Ammon's horn (tissue), 1 donor: ENCODE data around the gene NUMA1.

Source experiments
- DNase-seq: peaks from one replicate; pipeline ENCODE4 v3.0.0-alpha.2; 2016; ENCODE audit warnings: low spot score

Gene NUMA1

DNA sequence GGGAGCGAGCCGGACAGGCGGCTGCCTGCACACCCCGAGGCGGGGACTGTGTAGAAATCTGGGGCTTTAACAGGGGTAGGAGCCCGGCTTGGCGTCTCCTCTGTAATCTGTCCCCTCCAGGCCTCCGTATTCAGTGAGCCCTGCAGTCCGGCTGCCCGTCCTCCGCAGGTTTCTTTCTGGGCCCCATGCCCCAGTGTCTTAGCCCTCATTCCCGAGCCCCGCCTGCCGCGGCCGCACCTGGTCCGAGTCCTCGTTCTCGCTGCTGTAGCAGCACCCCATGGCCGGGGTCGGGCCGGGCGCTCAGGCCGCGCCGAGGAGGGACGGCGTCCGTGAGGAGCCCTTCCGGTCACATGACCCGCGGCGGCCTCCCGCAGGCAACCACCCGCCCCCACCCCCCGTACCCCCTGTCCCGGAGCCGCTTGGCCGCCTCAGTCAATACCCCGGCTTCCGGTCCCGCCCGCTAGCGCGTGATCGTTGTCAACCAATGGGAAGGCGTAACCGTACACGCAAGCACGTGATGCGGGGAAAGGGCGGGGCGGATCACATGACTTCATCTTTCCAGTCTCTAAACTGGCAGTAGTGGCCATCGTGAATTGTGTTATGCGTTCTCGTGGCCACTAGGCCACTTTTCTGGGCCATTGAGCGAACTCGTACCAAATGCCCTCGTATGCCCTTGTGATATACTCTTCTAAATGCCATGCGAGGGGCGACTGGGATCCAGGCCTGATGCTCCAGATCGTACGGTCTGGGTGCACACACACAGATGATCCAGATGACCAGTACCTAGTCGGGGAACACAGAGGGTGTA, 22.8 kb upstream of the NUMA1 start, which contains the start of gene LAMTOR1:
Gene LAMTOR1, minus strand, starts transcription at position 352 of the 808 bp plus-strand sequence. Its CDS starts 73 bp downstream, at position 279.
- DNase-seq, result peak; percentile 98

DNA sequence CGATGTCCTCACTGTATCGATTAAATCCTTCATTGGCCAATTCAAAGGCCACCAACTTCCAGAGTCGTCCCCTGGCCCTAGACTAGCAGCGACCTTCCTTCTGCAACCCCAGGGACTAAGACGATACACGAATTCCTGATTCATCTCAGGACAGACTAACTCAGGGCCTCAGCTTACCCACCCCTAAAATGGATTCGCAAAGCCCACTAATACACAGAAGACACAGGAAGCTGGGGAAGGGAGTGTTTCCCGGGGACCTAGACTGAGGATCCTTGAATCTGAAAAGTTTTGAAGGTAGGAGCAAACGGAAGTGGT, 22.2 kb upstream of the NUMA1 start:
- no peak for DNase-seq

DNA sequence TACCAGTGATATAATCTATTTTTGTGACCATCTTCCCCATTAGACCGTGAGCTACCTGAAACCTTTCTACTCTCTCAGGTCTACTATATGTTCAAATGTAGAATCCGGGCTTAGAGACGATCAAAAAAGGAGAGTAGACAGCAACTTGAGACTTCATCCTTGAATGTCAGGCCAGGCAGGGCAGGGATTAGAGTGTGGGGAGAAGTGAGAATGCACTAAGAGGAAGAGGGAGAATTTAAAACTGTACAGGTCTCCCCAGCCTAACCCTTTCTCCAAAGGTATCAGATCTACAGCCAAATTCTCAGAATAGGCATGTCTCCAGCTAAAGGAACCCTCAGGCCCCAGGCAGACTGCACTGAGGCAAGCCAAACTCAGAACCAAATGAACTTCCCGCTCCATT, 21.8 kb upstream of the NUMA1 start:
- DNase-seq, result no peak

GRCh38 chr11:72100462-72100861, 20.1 kb upstream of the NUMA1 start:
- DNase-seq, result no peak

DNA sequence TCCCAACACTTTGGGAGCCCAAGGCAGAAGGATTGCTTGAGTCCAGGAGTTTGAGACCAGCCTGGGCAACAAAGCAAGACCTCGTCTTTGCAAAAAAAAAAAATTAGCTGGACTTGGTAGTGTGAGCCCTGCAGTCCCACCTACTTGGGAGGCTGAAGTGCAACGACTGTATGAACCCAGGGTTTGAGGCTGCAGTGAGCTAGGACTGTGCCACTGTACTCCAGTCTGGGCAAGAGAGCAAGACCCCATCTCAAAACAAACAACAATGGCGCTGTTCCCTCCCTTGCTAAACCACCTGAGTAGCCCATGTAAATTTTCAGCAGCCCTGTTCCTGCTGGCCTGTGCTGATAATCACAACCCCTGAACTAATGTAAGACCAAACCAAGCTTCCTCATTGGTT, 19.7 kb upstream of the NUMA1 start:
- DNase-seq, result no peak

GRCh38 chr11:72098741-72099140, 18.4 kb upstream of the NUMA1 start:
- DNase-seq, result no peak

DNA sequence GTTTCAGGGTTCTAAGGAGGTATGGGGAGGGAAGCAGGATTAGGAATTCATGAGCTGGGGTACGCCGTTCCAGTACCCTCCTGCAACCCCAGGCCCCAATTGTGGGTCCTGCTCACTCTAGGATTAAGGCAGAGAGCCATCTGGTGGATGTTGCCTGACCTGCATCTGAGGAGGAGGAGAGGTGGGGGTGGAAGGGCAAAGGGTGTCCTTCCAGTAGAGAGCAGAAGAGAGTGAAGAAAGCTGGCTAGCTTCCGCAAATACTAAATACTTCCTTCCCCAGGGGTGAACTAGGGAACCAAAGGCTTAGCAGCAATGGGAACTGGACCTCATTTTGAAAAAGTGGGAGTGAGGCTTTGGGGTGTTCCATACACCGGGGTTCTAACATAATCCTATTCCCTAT, 10.9 kb upstream of the NUMA1 start:
- peak; percentile 87 for DNase-seq

DNA sequence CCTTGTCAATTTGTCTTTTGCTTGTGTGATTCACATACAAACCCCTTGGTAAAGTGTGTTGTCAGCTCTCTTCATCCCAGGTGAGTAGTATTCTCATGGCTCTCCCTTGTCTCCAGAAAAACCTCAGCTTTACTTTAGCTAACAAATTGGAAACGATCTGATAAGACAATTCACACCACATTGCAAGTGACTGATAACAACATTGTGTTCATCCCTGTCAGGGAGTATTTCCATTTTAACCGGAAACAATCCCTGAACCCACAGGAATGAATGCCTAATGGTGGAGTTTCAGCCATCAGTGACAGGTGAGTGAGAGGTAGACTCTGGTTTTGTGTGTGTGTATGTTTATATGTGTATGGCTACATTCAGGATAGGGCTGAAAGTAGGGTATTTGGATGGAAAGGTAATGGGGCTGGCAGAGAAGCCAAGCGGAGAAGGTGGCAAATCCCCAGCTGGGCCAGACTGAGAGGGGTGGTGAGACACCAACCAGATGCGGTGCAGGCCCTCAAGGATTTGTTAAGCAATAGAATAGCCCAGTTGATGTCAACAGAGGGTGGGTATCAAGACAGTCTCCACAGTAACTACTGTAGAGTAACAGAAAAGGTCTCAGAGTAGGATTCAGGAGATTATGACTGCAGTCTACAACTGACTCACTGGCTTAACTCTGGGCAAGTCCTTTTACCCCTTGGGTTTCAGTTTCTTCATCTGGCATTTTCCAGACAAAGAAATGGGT, 7.9 kb upstream of the NUMA1 start:
- DNase-seq, result no peak

GRCh38 chr11:72085621-72086351, 5.4 kb upstream of the NUMA1 start:
- peak; percentile 90 for DNase-seq

DNA sequence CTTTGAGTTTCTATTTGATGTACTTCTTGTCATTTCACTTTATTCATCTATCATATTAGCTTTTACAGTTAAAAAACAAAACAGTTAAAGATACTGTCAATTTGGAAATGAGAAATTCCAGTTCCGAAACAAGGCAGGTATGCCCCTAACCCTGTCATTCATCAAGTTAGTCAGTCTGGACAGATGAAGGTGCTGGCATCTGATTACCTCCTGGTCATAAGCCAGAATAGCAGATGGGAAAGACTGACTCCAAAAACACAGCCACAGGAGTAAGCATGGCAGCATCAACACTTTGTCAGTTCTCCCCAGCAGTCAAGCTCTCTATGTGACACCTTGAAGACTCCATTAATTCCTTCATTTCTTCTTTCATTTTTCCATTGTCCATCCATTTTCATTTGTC, 4.6 kb upstream of the NUMA1 start:
- DNase-seq, result no peak

DNA sequence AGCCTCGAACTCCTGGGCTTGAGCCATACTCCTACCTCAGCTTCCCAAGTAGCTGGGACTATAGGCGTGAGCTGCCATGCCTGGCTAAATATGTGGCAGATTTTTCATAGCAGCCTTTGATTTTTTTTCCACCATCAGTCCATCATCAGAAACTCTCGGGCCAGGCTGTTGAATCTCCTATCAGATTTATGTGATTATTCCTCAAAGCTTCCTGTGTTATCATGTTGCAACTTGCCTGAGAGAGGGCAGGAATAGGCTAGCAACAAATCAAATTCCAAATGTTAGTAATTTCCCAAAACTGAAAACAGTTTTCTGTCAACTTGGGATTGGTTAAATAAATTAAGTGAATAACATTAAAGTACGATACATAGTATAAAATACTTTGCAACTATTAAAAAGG, 3.7 kb upstream of the NUMA1 start:
- DNase-seq, result no peak

DNA sequence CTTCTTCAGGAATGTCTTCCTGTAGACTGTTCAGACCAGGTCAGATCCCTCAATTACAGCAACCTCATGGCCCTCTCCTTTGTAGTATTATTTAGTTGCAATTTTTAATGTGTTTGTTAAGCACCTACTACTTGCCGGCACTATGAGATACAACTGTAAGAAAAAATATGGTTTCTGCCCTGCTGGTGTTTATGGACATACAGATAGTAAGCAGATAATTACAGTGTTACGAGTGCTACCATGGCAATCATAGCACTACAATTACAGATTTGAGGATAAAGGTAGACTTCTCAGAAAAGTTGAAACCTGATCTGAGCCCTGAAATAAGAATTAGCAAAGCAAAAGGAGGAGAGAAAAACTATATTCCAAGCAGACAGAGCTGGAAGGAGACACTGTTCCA, 3.1 kb upstream of the NUMA1 start:
- DNase-seq, result no peak

- DNase-seq, result no peak
Measured at GRCh38 chr11:72081821-72082453, 1.6 kb upstream of the NUMA1 start.

GRCh38 chr11:72081184-72081644, 872 bp upstream of the NUMA1 start:
- no peak for DNase-seq

GRCh38 chr11:72079819-72080325, 470 bp downstream of the NUMA1 start:
- no peak for DNase-seq

- no peak for DNase-seq
Measured at GRCh38 chr11:72078477-72078876, 1.9 kb downstream of the NUMA1 start.

DNA sequence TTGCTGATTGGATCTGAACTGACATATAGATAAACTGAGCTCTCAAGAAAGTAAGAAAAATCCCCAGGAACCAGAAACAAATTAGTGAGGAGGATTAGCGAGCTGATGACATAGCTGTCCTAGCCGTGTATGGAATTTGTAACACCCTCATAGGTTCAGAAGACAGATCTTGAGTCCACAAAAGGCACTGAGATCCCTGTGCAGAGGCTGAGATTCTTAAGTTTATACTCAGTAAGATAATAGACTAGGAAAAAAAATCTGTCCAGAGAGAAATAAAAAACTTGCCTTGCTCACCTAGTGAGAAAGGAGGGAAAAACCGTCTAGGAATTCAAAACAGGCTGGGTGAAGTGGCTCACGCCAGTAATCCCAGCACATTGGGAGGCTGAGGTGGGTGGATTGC, 4.6 kb downstream of the NUMA1 start:
- DNase-seq, result no peak

DNA sequence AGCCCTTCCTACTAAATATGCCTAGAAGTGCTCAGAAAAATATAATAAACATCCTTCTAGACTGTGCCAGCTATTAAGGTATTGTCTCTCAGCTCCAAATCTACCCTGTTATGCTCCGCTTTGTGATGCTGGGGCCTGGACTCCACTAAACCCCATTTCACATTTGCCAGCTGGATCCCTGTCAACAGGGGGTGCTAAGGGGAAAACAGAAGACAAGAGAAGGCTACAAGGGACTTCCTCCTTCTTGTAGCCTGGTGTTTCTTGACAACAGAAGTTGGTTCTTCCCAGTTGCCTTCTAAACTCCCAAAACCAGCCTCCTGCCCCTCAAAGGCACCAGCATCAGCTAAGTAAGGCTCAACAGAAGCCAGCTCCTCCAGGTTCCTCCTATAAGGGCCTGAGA, 5.2 kb downstream of the NUMA1 start:
- peak; percentile 43 for DNase-seq

GRCh38 chr11:72072348-72072747, 8.0 kb downstream of the NUMA1 start:
- DNase-seq, result no peak

DNA sequence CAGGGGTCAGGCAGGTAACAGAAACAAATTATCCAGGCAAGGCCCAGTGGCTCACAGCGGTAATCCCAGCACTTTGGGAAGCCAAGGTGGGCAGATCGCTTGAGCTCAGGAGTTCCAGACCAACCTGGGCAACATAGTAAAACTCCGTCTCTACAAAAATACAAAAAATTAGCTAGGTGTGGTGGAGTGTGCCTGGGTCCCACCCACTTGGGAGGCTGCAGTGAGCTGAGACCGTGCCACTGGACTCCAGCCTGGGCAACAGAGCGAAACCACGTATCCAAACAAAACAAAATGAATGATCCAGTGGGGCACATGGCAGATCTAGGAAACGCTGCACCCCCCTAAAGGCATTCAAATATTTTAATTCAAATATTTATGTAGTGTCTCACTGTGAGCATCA, 9.9 kb downstream of the NUMA1 start:
- DNase-seq, result no peak

GRCh38 chr11:72069787-72070251, 10.5 kb downstream of the NUMA1 start:
- peak; percentile 79 for DNase-seq

DNA sequence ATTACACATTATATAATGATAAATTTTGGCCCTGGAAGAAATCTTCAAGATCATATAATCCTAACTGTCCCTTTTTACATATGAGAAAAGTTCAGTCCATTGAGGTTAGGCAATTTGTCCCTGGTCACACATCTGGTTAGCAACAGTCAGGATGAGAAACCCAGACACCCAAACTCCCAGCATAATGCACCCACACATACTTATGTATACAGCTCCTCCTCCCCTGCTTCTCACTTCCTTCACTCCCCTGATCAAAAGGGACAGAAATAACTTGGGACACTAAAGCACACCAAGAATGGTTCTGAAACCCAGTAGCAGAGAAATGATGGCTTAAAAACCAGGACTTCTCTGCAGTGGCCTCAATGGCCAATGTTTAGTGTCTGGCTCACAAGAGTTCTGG, 11.1 kb downstream of the NUMA1 start:
- no peak for DNase-seq
